NCI-H748 treated with DMSO at 0.1 percent for 48 hours (cell line): ENCODE measurements around the gene FAM20B.

Source experiments
- DNase-seq: peaks from one replicate; lab custom pipeline; 2025; lab: John Stamatoyannopoulos, UW

FAM20B gene

GRCh38 chr1:179092896-179093461 lies 67.3 kb downstream of the FAM20B start:
- no peak for DNase-seq

GRCh38 chr1:179094818-179095217 lies 69.1 kb downstream of the FAM20B start:
- DNase-seq = no peak

GRCh38 chr1:179095377-179095776 lies 69.7 kb downstream of the FAM20B start:
- no peak for DNase-seq

- DNase-seq = no peak
These were observed 70.2 kb downstream of the FAM20B start for GRCh38 chr1:179095924-179096323.

GRCh38 chr1:179099891-179100290 lies 74.2 kb downstream of the FAM20B start:
- no peak for DNase-seq

GRCh38 chr1:179101566-179101965 lies 75.9 kb downstream of the FAM20B start:
- no peak for DNase-seq

GRCh38 chr1:179103999-179104398 lies 78.3 kb downstream of the FAM20B start:
- DNase-seq = no peak

GRCh38 chr1:179104611-179105250 lies 79.0 kb downstream of the FAM20B start:
- DNase-seq = no peak

- DNase-seq = no peak
These were observed 79.7 kb downstream of the FAM20B start for GRCh38 chr1:179105393-179105792.

- no peak for DNase-seq
These were observed 82.3 kb downstream of the FAM20B start for GRCh38 chr1:179107706-179108629.

GRCh38 chr1:179108644-179109043 lies 83.0 kb downstream of the FAM20B start:
- DNase-seq = no peak

- no peak for DNase-seq
These were observed 89.5 kb downstream of the FAM20B start for GRCh38 chr1:179115181-179115580.

GRCh38 chr1:179119513-179119912 lies 93.8 kb downstream of the FAM20B start:
- DNase-seq = no peak

GRCh38 chr1:179120736-179121135 lies 95.0 kb downstream of the FAM20B start:
- no peak for DNase-seq

- no peak for DNase-seq
These were observed 95.7 kb downstream of the FAM20B start for GRCh38 chr1:179121159-179121938.

GRCh38 chr1:179124873-179125272 lies 99.2 kb downstream of the FAM20B start:
- no peak for DNase-seq
